ENCODE measurements around the gene ZMYND8.

Gene ZMYND8

GRCh38 chr20:47258745-47259695 lies 97.5 kb downstream of the ZMYND8 start:
- intact Hi-C loops (cut with DNase I; ENCODE audit: low total_unique reads), result no loop called here
- peak in 1 of 2 donors; percentile 41 for DNase-seq

GRCh38 chr20:47257771-47258170 lies 98.7 kb downstream of the ZMYND8 start:
- intact Hi-C loops (cut with DNase I; ENCODE audit: low total_unique reads), result no loop called here
- no peak for DNase-seq
- peak overlapping the region; percentile 60 to 75 for H3K27ac ChIP-seq
- no peak for TF ChIP-seq CTCF (IDR thresholded peaks at IDR 0.05)
- no peaks in the 10 kb centered on the region for H3K9me3 ChIP-seq
- no peak overlapping the region for H3K4me3 ChIP-seq
- no peaks in the 10 kb centered on the region for H3K27me3 ChIP-seq
- peaks cover 15 to 31% (median 30%) of the 10 kb centered on the region in 3 donors for H3K36me3 ChIP-seq
- peaks cover 0 to 53% (median 41%) of the 10 kb centered on the region in 4 donors for H3K4me1 ChIP-seq

More at GRCh38 chr20:47258745-47259695, 97.5 kb downstream of the ZMYND8 start:
- H3K9me3 ChIP-seq, result no peaks in the 10 kb centered on the region
- H3K27me3 ChIP-seq, result no peaks in the 10 kb centered on the region
- H3K4me1 ChIP-seq, result peaks cover 0 to 56% (median 32%) of the 10 kb centered on the region in 4 donors
- peak overlapping the region; percentile 60 to 75 for H3K27ac ChIP-seq
- TF ChIP-seq CTCF (IDR thresholded peaks at IDR 0.05), result no peak
- peaks cover 15 to 30% (median 25%) of the 10 kb centered on the region in 3 donors for H3K36me3 ChIP-seq
- H3K4me3 ChIP-seq, result peak overlapping the region in 1 of 2 donors; percentile 14

GRCh38 chr20:47257256-47257655 lies 99.2 kb downstream of the ZMYND8 start:
- Histone ChIP-seq H3K36me3 (peaks cover 14 to 34% (median 24%) of the 10 kb centered on the region in 3 donors), H3K27ac (peak overlapping the region; percentile 35 to 66), H3K4me1 (peaks cover 0 to 52% (median 43%) of the 10 kb centered on the region in 4 donors), H3K4me3 (no peak overlapping the region), H3K27me3 (no peaks in the 10 kb centered on the region), H3K9me3 (no peaks in the 10 kb centered on the region)
- intact Hi-C loops (cut with DNase I; ENCODE audit: low total_unique reads), result no loop called here
- TF ChIP-seq CTCF (IDR thresholded peaks at IDR 0.05), result no peak
- no peak for DNase-seq

GRCh38 chr20:47256668-47257236 lies 99.7 kb downstream of the ZMYND8 start:
- H3K4me1 ChIP-seq, result peaks cover 0 to 52% (median 43%) of the 10 kb centered on the region in 4 donors
- H3K9me3 ChIP-seq, result no peaks in the 10 kb centered on the region
- H3K27me3 ChIP-seq, result no peaks in the 10 kb centered on the region
- peaks cover 8 to 36% (median 21%) of the 10 kb centered on the region in 3 donors for H3K36me3 ChIP-seq
- intact Hi-C loops (cut with DNase I; ENCODE audit: low total_unique reads), result no loop called here
- H3K4me3 ChIP-seq, result no peak overlapping the region
- DNase-seq, result no peak
- peak overlapping the region; percentile 35 to 66 for H3K27ac ChIP-seq
- TF ChIP-seq CTCF (IDR thresholded peaks at IDR 0.05), result no peak

- Histone ChIP-seq H3K4me3 (peak overlapping the region in 1 of 2 donors; percentile 2), H3K4me1 (peaks cover 0 to 46% (median 36%) of the 10 kb centered on the region in 4 donors)
- no peak for DNase-seq
These were observed 102.6 kb downstream of the ZMYND8 start for GRCh38 chr20:47253872-47254271.

More at GRCh38 chr20:47253872-47254271, 102.6 kb downstream of the ZMYND8 start:
- Histone ChIP-seq H3K9me3 (no peaks in the 10 kb centered on the region), H3K36me3 (peaks cover 8 to 33% (median 29%) of the 10 kb centered on the region in 3 donors), H3K27ac (peak overlapping the region; percentile 21 to 48), H3K27me3 (no peaks in the 10 kb centered on the region)
- TF ChIP-seq CTCF (IDR thresholded peaks at IDR 0.05), result no peak
- intact Hi-C loops (cut with DNase I; ENCODE audit: low total_unique reads), result no loop called here
